Left hindlimb (tissue), 1 donor: ENCODE measurements around the gene VAMP5.
"Not testable (repeated sequence)": the region's sequence is repeated elsewhere in the genome, so short reads cannot be mapped to it uniquely, and the experiment has no call there.

ENCODE experiments used
- DNase-seq: peaks from one replicate; pipeline ENCODE4 v3.0.0-alpha.2; 2018

VAMP5 gene

GRCh38 chr2:85601771-85602475 lies 17.7 kb downstream of the VAMP5 start:
- DNase-seq, result peak; percentile 68

GRCh38 chr2:85602476-85603234 lies 18.4 kb downstream of the VAMP5 start, which contains the start of gene TMEM150A:
Gene TMEM150A (minus strand): TSS chr2:85602698. CDS start chr2:85601948, 750 bp downstream.
- DNase-seq, result peak; percentile 92

- not testable (repeated sequence) for DNase-seq
These were observed 19.9 kb downstream of the VAMP5 start for GRCh38 chr2:85604133-85604444.

GRCh38 chr2:85604568-85605339 lies 20.5 kb downstream of the VAMP5 start:
- DNase-seq, result no peak

GRCh38 chr2:85605406-85606115 lies 21.3 kb downstream of the VAMP5 start:
- DNase-seq, result no peak

GRCh38 chr2:85606116-85606455 lies 21.9 kb downstream of the VAMP5 start:
- DNase-seq, result no peak

- no peak for DNase-seq
These were observed 23.3 kb downstream of the VAMP5 start for GRCh38 chr2:85607268-85608215.

- no peak for DNase-seq
These were observed 27.0 kb downstream of the VAMP5 start for GRCh38 chr2:85611217-85611704.

- DNase-seq, result peak; percentile 95
These were observed 27.7 kb downstream of the VAMP5 start, which contains the start of gene C2orf68 for GRCh38 chr2:85611705-85612587. Gene C2orf68 (minus strand): TSS chr2:85612066. CDS start chr2:85611984, 82 bp downstream.

- no peak for DNase-seq
These were observed 29.7 kb downstream of the VAMP5 start for GRCh38 chr2:85613717-85614515.

GRCh38 chr2:85614757-85615156 lies 30.5 kb downstream of the VAMP5 start:
- DNase-seq, result not testable (repeated sequence)

GRCh38 chr2:85615413-85615728 lies 31.1 kb downstream of the VAMP5 start:
- no peak for DNase-seq

- DNase-seq, result not testable (repeated sequence)
These were observed 33.5 kb downstream of the VAMP5 start for GRCh38 chr2:85617723-85618122.

- DNase-seq, result no peak
These were observed 35.4 kb downstream of the VAMP5 start for GRCh38 chr2:85619617-85620016.

- DNase-seq, result no peak
These were observed 37.1 kb downstream of the VAMP5 start for GRCh38 chr2:85621338-85621737.

GRCh38 chr2:85623991-85624390 lies 39.8 kb downstream of the VAMP5 start:
- DNase-seq, result no peak

GRCh38 chr2:85628658-85629057 lies 44.4 kb downstream of the VAMP5 start:
- no peak for DNase-seq

GRCh38 chr2:85631316-85631715 lies 47.1 kb downstream of the VAMP5 start:
- no peak for DNase-seq

- no peak for DNase-seq
These were observed 50.8 kb downstream of the VAMP5 start for GRCh38 chr2:85635011-85635410.

GRCh38 chr2:85635636-85636035 lies 51.4 kb downstream of the VAMP5 start:
- DNase-seq, result no peak
